Loucy (cell line): ENCODE data around the gene GRK6.
A peak's percentile ranks its signal among the peaks of the same experiment; 100 is the strongest.

ENCODE experiments used
- H2AFZ ChIP-seq: fragments of 200-600 bp; sonication (generic); 2 replicates; pipeline ENCODE4 v1.6.0; 2016; ENCODE audit warnings: antibody characterized with exemption, mild to moderate bottlenecking, low read length, moderate library complexity
- H3F3A ChIP-seq: fragments of 200-600 bp; 2 replicates; pipeline ENCODE4 v1.6.0; 2016; ENCODE audit warnings: antibody characterized with exemption, low read depth, mild to moderate bottlenecking
- H3K27me3 ChIP-seq: fragments of 200-600 bp; sonication (generic); 2 replicates; pipeline ENCODE4 v1.6.1; 2014; ENCODE audit warnings: low read length, mild to moderate bottlenecking; ENCODE audit not compliant: insufficient read depth, poor library complexity, severe bottlenecking
- H3K36me3 ChIP-seq: fragments of 200-600 bp; sonication (generic); 2 replicates; pipeline ENCODE4 v1.6.1; 2016; ENCODE audit warnings: low read length; ENCODE audit not compliant: insufficient read depth
- H3K4me1 ChIP-seq: fragments of 200-600 bp; sonication (generic); 2 replicates; pipeline ENCODE4 v1.5.1; 2014; ENCODE audit warnings: low read length, mild to moderate bottlenecking; ENCODE audit not compliant: insufficient read depth, poor library complexity, severe bottlenecking
- H3K4me2 ChIP-seq: fragments of 200-600 bp; sonication (generic); 2 replicates; pipeline ENCODE4 v1.6.0; 2014; ENCODE audit warnings: antibody characterized with exemption, low read length, low read depth, mild to moderate bottlenecking; ENCODE audit not compliant: poor library complexity, severe bottlenecking
- H3K4me3 ChIP-seq: fragments of 200-600 bp; sonication (generic); 2 replicates; pipeline ENCODE4 v1.5.1; 2014; ENCODE audit warnings: low read length, mild to moderate bottlenecking, mixed read lengths; ENCODE audit not compliant: poor library complexity, severe bottlenecking
- H3K79me2 ChIP-seq: fragments of 200-600 bp; sonication (generic); 2 replicates; pipeline ENCODE4 v1.6.1; 2014; ENCODE audit warnings: low read length; ENCODE audit not compliant: insufficient read depth
- H3K9ac ChIP-seq: fragments of 200-600 bp; sonication (generic); 2 replicates; pipeline ENCODE4 v1.6.0; 2014; ENCODE audit warnings: mild to moderate bottlenecking, low read depth, low read length, moderate library complexity; ENCODE audit not compliant: poor library complexity, severe bottlenecking
- H3K9me2 ChIP-seq: fragments of 200-600 bp; sonication (generic); replicated peaks from 2 replicates; pipeline ENCODE4 v1.6.1; 2016; ENCODE audit warnings: low read depth, low read length, mixed read lengths
- H3K9me3 ChIP-seq: fragments of 200-600 bp; sonication (generic); 2 replicates; pipeline ENCODE4 v1.6.1; 2014; ENCODE audit warnings: mild to moderate bottlenecking, antibody characterized with exemption, low read length, low read depth; ENCODE audit not compliant: insufficient read depth
- H4K20me1 ChIP-seq: fragments of 200-600 bp; sonication (generic); 2 replicates; pipeline ENCODE4 v1.6.0; 2014; ENCODE audit warnings: antibody characterized with exemption, low read length, mild to moderate bottlenecking; ENCODE audit not compliant: insufficient read depth, poor library complexity, severe bottlenecking
- EZH2phosphoT487 ChIP-seq: fragments of 200-600 bp; IDR thresholded peaks from 2 replicates; pipeline ENCODE4 v1.6.1; 2018; ENCODE audit warnings: antibody characterized with exemption, mild to moderate bottlenecking, moderate library complexity, borderline replicate concordance
- TF ChIP-seq, protein P1 (sequence below): fragments of 200-600 bp; sonication (generic); conservative IDR thresholded peaks from 2 replicates; pipeline ENCODE4 v1.5.1; 2014; ENCODE audit warnings: mild to moderate bottlenecking, antibody characterized with exemption, low read length

Gene GRK6

DNA sequence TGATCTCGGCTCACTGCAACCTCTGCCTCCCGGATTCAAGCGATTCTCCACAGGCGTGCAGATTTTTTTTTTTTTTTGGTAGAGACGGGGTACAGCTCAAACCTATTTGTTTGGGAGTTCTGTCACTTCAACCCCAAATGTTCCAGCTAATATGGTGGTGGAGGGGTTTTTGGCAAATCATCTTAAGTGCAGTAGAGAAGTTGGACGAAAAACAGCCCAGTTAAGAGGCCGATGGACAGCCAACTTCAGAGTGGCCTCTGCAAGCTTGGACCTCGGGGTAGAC, 19.4 kb downstream of the GRK6 start:
- Histone ChIP-seq H2AFZ (no peak overlapping the region), H3K9me2 (no peaks in the 10 kb centered on the region), H4K20me1 (no peaks in the 10 kb centered on the region), H3K4me3 (peak overlapping the region; percentile 72), H3K9me3 (no peaks in the 10 kb centered on the region), H3F3A (no peaks in the 10 kb centered on the region), H3K36me3 (no peaks in the 10 kb centered on the region), H3K79me2 (no peaks in the 10 kb centered on the region), H3K9ac (peak overlapping the region; percentile 67), H3K27me3 (no peaks in the 10 kb centered on the region), H3K4me1 (no peaks in the 10 kb centered on the region), H3K4me2 (peak overlapping the region; percentile 80)
- TF ChIP-seq, protein P1, sequence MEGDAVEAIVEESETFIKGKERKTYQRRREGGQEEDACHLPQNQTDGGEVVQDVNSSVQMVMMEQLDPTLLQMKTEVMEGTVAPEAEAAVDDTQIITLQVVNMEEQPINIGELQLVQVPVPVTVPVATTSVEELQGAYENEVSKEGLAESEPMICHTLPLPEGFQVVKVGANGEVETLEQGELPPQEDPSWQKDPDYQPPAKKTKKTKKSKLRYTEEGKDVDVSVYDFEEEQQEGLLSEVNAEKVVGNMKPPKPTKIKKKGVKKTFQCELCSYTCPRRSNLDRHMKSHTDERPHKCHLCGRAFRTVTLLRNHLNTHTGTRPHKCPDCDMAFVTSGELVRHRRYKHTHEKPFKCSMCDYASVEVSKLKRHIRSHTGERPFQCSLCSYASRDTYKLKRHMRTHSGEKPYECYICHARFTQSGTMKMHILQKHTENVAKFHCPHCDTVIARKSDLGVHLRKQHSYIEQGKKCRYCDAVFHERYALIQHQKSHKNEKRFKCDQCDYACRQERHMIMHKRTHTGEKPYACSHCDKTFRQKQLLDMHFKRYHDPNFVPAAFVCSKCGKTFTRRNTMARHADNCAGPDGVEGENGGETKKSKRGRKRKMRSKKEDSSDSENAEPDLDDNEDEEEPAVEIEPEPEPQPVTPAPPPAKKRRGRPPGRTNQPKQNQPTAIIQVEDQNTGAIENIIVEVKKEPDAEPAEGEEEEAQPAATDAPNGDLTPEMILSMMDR, result no peak
- no peak for TF ChIP-seq EZH2phosphoT487

DNA sequence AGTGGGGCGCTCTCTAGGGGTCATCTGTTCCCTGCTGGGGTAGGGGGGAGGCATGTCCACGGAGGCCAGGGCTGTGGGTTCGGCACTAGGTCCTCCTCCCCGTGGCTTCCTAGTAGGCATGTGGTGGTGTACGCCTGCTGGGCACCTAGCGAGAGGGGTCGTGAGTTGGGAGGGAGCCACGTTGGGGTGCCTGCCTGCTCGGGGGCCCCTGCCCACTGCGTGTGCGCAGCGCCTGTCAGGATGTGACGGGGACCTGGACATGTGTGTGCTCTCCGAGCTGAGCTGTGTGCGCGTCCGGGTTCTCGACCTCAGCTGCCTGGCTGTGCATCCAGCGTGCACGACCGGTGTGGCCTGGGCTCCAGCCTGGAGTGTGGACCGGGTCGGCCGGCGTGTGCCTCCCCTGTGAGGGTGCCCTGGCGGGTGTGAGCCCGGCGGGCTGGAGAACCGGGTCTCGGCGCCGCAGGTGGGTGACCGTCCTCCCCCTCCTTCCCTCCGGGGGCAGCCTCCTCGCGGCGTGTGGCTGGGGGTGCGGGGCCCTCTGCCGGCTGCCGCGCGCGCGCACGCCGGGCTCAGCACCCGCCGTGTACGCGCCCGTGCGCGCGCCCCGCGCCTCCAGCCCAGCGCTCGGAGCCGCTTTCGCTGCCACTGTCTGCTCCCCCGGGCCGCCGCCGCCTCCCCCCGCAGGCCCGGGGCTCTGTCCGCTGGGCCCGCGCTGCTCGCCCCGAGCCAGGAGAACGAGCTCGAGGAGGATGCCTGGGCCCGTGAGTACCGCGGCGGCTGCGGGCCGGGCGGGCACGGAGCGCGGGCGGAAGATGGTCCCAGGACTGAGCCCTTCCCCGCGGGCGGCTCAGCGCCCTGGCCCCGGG, 20.0 kb downstream of the GRK6 start, which contains the start of gene PRR7:
TSS of gene PRR7 (plus strand) at position 615 of the 866 bp plus-strand sequence. CDS start 8,254 bp downstream, outside the sequence.
- Histone ChIP-seq H3F3A (no peaks in the 10 kb centered on the region), H3K9ac (peak within 1 kb of the TSS; percentile 67), H3K9me3 (no peaks in the 10 kb centered on the region), H3K79me2 (no peaks in the 10 kb centered on the region), H3K4me1 (no peaks in the 10 kb centered on the region), H3K4me3 (peak within 1 kb of the TSS; percentile 72), H3K4me2 (peak within 1 kb of the TSS; percentile 80), H3K9me2 (no peaks in the 10 kb centered on the region), H3K27me3 (no peaks in the 10 kb centered on the region), H4K20me1 (no peaks in the 10 kb centered on the region), H3K36me3 (no peaks in the 10 kb centered on the region), H2AFZ (no peak within 1 kb of the TSS)
- TF ChIP-seq, protein P1, result no peak
- TF ChIP-seq EZH2phosphoT487, result no peak

DNA sequence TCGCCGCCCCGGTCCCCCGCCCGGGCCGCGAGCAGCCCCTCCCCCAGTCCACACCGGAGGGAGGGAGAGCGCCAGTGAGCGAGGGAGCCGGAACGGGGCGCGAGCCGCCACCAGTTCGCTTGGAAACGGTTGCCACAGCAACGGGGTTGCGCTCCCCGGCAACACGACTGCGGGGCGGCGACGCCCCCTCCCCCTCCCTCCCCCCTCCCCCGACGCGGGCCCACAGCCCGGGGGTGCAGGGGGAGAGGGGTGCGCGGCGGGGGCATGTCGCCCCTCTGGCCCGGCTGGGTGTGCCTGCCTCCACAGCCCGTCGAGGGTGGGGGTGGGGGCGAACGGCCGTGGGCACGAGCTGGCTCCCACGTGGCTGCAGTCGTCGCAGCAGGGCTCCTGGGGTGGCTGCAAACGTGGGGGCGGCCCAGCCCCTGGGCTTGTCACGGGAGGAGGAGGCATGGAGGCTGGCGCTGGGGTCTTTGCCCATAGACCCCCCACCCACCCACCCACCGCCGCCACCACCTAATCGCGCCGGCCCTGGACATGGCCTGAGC, 20.7 kb downstream of the GRK6 start:
- no peaks in the 10 kb centered on the region for H3K4me1 ChIP-seq
- H3K9ac ChIP-seq, result no peak overlapping the region
- no peaks in the 10 kb centered on the region for H3K9me3 ChIP-seq
- H3F3A ChIP-seq, result no peaks in the 10 kb centered on the region
- H3K4me3 ChIP-seq, result peak overlapping the region; percentile 72
- peak overlapping the region; percentile 80 for H3K4me2 ChIP-seq
- no peak overlapping the region for H2AFZ ChIP-seq
- no peaks in the 10 kb centered on the region for H3K27me3 ChIP-seq
- TF ChIP-seq EZH2phosphoT487, result no peak
- TF ChIP-seq, protein P1, result no peak
- H3K79me2 ChIP-seq, result no peaks in the 10 kb centered on the region
- H3K9me2 ChIP-seq, result no peaks in the 10 kb centered on the region
- no peaks in the 10 kb centered on the region for H4K20me1 ChIP-seq
- no peaks in the 10 kb centered on the region for H3K36me3 ChIP-seq
